ENCODE data around the gene EIF3C.
"Not testable (repeated sequence)": the region's sequence is repeated elsewhere in the genome, so short reads cannot be mapped to it uniquely, and the experiment has no call there.

Gene EIF3C

GRCh38 chr16:28749997-28750465 lies 38.8 kb downstream of the EIF3C start:
- DNase-seq, result not testable (repeated sequence)

- DNase-seq, result not testable (repeated sequence)
Measured at GRCh38 chr16:28750469-28751067, 39.3 kb downstream of the EIF3C start.

GRCh38 chr16:28751487-28751886 lies 40.2 kb downstream of the EIF3C start, which contains the start of gene NPIPB9:
NPIPB9 (plus strand) TSS chr16:28751787.
- not testable (repeated sequence) for DNase-seq

- DNase-seq, result not testable (repeated sequence)
Measured at GRCh38 chr16:28781697-28782096, 70.4 kb downstream of the EIF3C start.

- not testable (repeated sequence) for DNase-seq
Measured at GRCh38 chr16:28782357-28782756, 71.1 kb downstream of the EIF3C start.
